ENCODE results near the gene CDH4.

The CDH4 gene

GRCh38 chr20:61303217-61303616 is 51.2 kb downstream of the CDH4 start:
- no peak for FAIRE-seq

- FAIRE-seq, result no peak
Observed at GRCh38 chr20:61303675-61304074, 51.6 kb downstream of the CDH4 start.

- no peak for FAIRE-seq
Observed at GRCh38 chr20:61304750-61305149, 52.7 kb downstream of the CDH4 start.

GRCh38 chr20:61306937-61307475 is 54.9 kb downstream of the CDH4 start:
- no peak for FAIRE-seq

GRCh38 chr20:61307686-61308476 is 55.8 kb downstream of the CDH4 start:
- FAIRE-seq, result no peak

GRCh38 chr20:61308477-61308774 is 56.4 kb downstream of the CDH4 start:
- no peak for FAIRE-seq

GRCh38 chr20:61310954-61311353 is 58.9 kb downstream of the CDH4 start:
- FAIRE-seq, result no peak

- FAIRE-seq, result no peak
Observed at GRCh38 chr20:61311656-61312387, 59.8 kb downstream of the CDH4 start.

- no peak for FAIRE-seq
Observed at GRCh38 chr20:61312925-61313324, 60.9 kb downstream of the CDH4 start.

- FAIRE-seq, result no peak
Observed at GRCh38 chr20:61313396-61313795, 61.3 kb downstream of the CDH4 start.

GRCh38 chr20:61314326-61315010 is 62.4 kb downstream of the CDH4 start:
- FAIRE-seq, result no peak

GRCh38 chr20:61315319-61315718 is 63.3 kb downstream of the CDH4 start:
- FAIRE-seq, result no peak

GRCh38 chr20:61316346-61316745 is 64.3 kb downstream of the CDH4 start:
- FAIRE-seq, result no peak

GRCh38 chr20:61317966-61318530 is 66.0 kb downstream of the CDH4 start:
- FAIRE-seq, result no peak

GRCh38 chr20:61320691-61321425 is 68.8 kb downstream of the CDH4 start:
- FAIRE-seq, result no peak

- FAIRE-seq, result no peak
Observed at GRCh38 chr20:61321481-61321880, 69.4 kb downstream of the CDH4 start.

GRCh38 chr20:61322151-61322865 is 70.2 kb downstream of the CDH4 start:
- no peak for FAIRE-seq

GRCh38 chr20:61324906-61325305 is 72.8 kb downstream of the CDH4 start:
- FAIRE-seq, result no peak

- no peak for FAIRE-seq
Observed at GRCh38 chr20:61325718-61326117, 73.7 kb downstream of the CDH4 start.

- FAIRE-seq, result no peak
Observed at GRCh38 chr20:61328911-61329558, 77.0 kb downstream of the CDH4 start.

GRCh38 chr20:61330441-61330840 is 78.4 kb downstream of the CDH4 start:
- no peak for FAIRE-seq
